Right ventricle myocardium inferior (tissue), 1 donor: ENCODE measurements around the gene HMBS. TPM values are rescaled to one million over a fixed set of nuclear protein-coding genes. Genes with fewer than 3 reads are reported as not detected.

Experiments
- ATAC-seq: fragments of 200-7000 bp; cut with Tn5 transposase; one replicate; pipeline ENCODE4 v1.9.1; 2020; ENCODE audit warnings: mild to moderate bottlenecking, moderate library complexity
- DNase-seq: peaks from one replicate; pipeline ENCODE4 v3.0.0; 2021; ENCODE audit errors: missing footprints
- intact Hi-C: fragments of 100-400 bp; cut with DNase I; formaldehyde crosslinking; loops from one replicate; pipeline ENCODE4 v1.11.0; 2022
- total RNA-seq: library from RNA; stranded (reverse); fragmentation: NEBNext Ultra II Directional; extraction: Animal tissue kit (Norgen Biotek cat#: 25700); gene quantifications from one replicate; pipeline ENCODE4 v1.2.1, GENCODE V29; 2021
- donor health status: DM: no; HTN: yes; CAD: no; lungs with severe emphysema.

HMBS gene
- total RNA-seq, 1 donor from 2014 or later: 22.8 TPM

GRCh38 chr11:119062779-119063178 is 21.9 kb upstream of the HMBS start:
- DNase-seq (no peak), ATAC-seq (no peak)
- intact Hi-C loops: no loop called here

- intact Hi-C loops: no loop called here
- ATAC-seq (no peak), DNase-seq (no peak)
Observed at GRCh38 chr11:119065369-119065768, 19.3 kb upstream of the HMBS start.

DNA sequence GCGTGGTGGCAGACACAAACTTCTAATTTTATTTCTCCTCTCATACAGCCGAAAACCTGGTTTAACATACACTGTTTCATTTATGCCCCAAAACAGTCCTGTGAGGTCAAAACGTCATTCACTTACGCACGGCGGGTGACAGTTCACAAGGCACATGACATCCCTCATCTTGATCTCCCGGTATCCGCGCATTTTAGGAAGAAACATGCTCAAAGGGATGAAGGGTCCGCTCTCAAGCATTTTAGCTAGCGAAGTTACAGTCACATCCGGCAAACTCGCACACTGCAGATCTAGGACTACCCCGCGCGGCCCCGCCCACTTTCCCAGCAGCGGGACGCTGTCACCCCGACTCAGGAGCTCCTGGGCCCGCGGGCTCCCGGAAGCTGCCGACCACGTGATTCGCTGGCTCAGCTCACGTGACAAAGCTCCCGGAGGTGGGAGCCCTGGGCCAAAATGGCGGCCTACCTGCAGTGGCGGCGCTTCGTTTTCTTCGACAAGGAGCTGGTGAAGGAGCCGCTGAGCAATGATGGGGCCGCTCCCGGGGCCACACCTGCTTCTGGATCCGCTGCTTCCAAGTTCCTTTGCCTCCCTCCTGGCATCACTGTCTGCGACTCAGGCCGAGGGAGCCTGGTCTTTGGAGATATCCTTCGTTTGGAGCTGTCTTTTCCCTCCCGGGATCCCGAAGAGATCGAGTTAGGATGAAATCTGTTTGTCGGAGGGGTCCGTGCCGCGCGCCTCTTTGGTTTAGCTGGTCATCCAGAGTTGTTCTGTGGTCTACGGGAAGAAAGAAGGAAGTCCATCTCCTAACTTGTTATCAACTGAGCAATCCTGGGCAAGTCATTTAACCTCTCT is 17.1 kb upstream of the HMBS start, which contains the start of gene VPS11:
Gene VPS11, plus strand, starts transcription at position 448 of the 852 bp plus-strand sequence. Its CDS starts 6 bp downstream, at position 454.
- DNase-seq: peak; percentile 99
- intact Hi-C loops: loop anchor here (2.0 kb wide), 1 partner anchor 17 kb away; the partner anchor contains the start of gene HMBS
- peak; percentile 99 for ATAC-seq

- intact Hi-C loops: no loop called here
- ATAC-seq: no peak
- DNase-seq: no peak
Observed at GRCh38 chr11:119077839-119078238, 6.8 kb upstream of the HMBS start.

DNA sequence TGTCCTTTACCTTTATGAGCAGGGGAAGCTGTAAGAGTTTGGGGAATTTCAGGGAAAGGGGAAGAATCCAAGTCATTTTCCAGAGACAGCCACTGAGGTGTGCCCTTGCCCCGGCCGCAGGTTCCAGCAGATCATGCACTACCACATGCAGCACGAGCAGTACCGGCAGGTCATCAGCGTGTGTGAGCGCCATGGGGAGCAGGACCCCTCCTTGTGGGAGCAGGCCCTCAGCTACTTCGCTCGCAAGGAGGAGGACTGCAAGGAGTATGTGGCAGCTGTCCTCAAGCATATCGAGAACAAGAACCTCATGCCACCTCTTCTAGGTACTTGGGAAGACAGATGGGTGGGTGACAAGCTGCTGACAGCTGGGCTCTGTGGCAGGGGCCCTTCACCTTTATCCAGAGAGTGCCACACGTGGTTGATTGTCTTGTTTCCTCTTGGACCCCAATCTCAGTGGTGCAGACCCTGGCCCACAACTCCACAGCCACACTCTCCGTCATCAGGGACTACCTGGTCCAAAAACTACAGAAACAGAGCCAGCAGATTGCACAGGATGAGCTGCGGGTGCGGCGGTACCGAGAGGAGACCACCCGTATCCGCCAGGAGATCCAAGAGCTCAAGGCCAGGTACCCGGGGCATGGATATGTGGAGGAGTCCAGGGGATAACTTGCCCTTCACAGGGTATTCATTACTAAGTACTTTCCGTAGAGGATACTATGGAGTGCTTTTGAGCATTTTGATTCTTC is 5.8 kb upstream of the HMBS start:
- no peak for DNase-seq
- ATAC-seq: no peak
- intact Hi-C loops: no loop called here

DNA sequence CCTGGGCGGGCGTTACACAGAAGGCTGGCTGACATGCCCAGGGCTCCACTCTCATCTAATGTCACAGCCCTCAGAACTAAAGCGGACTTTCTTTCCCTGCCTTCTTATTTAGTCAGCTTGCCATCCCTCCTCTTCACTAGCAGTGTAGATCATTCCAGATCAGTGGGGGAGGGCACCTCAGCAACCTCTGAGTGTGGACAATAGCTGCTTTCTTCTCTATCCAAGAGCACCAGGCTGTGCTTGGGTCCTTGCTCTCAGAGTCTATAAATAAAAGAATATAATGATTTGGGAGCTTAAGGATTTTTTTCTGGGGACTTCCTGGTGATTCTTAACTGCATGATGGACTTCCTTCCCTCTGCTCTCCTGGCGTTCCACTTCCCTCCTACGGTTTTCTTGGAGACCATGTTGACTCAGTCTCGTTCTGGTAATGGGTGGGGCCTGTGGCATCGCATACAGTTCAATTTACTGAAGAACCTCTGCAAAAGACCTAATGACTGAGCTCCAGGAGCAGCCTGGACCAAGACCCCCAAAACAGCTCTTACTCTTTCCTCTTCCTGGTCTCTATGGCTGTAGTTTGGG is 2.9 kb upstream of the HMBS start:
- intact Hi-C loops: no loop called here
- ATAC-seq (no peak), DNase-seq (no peak)

DNA sequence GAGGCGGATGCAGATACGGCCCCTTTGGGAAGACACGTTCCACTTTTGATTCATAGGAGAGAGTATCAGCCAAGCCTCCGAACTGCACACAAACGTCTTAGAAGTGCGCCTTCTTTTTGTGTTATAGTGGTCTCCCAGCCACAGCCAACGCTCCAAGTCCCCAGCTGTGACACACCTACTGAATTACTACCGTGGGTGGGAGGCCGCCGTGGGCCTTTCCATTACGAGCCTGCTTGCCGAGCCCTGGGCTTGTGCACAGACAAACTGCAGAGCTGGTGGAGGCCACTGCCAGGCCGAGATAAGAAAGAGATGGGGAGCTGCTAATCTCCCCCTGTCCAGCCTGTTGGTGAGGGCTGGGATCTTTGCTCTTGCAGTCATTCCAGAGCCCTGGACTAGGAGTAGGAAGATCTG is 761 bp downstream of the HMBS start:
- DNase-seq (peak; percentile 66), ATAC-seq (peak; percentile 2)
- intact Hi-C loops: loop anchor here (2.0 kb wide), 1 partner anchor 19 kb away; the partner anchor contains the start of gene VPS11

- intact Hi-C loops: no loop called here
- ATAC-seq (no peak), DNase-seq (no peak)
Observed at GRCh38 chr11:119087123-119087522, 2.4 kb downstream of the HMBS start.

DNA sequence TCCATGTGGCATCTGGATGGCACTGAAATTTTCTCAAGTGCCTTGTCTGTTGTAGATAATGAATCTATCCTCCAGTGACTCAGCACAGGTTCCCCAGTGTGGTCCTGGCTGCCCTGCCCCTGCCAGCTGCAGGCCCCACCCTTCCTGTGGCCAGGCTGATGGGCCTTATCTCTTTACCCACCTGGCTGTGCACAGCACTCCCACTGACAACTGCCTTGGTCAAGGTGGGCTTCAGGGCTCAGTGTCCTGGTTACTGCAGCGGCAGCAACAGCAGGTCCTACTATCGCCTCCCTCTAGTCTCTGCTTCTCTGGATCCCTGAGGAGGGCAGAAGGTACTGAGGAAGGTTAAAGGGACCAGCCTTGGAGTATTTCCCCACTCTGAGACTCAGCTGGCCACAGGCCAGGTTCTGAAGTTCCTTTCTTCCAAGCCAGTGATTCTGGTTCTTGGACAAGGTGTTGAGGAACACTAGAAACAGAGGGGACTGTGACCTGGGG is 3.1 kb downstream of the HMBS start:
- DNase-seq: no peak
- intact Hi-C loops: no loop called here
- ATAC-seq: no peak

- ATAC-seq (no peak), DNase-seq (no peak)
- intact Hi-C loops: no loop called here
Observed at GRCh38 chr11:119088406-119088805, 3.7 kb downstream of the HMBS start.

DNA sequence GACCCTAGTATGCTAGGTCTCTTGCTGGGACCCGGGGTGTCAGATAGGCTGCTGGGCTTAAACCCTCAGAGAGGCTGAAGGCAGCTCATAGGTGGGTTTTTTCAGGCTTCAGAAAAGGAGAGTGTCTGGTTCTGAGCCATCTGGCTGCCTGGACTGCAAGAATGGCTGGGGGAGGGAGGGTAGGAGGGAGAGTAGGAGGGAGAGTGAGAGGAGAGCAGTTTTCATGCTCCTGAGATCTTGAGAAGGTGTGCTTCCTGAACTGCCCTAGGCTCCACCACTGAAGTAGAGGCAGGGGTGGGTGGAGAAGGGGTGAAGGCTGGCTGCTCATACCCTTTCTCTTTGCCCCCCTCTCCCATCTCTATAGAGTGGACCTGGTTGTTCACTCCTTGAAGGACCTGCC is 4.6 kb downstream of the HMBS start:
- DNase-seq (no peak), ATAC-seq (no peak)
- intact Hi-C loops: no loop called here

GRCh38 chr11:119091178-119091577 is 6.5 kb downstream of the HMBS start:
- intact Hi-C loops: no loop called here
- DNase-seq (no peak), ATAC-seq (no peak)

- DNase-seq: no peak
- no peak for ATAC-seq
- intact Hi-C loops: no loop called here
Observed at GRCh38 chr11:119091966-119092879, 7.5 kb downstream of the HMBS start.

DNA sequence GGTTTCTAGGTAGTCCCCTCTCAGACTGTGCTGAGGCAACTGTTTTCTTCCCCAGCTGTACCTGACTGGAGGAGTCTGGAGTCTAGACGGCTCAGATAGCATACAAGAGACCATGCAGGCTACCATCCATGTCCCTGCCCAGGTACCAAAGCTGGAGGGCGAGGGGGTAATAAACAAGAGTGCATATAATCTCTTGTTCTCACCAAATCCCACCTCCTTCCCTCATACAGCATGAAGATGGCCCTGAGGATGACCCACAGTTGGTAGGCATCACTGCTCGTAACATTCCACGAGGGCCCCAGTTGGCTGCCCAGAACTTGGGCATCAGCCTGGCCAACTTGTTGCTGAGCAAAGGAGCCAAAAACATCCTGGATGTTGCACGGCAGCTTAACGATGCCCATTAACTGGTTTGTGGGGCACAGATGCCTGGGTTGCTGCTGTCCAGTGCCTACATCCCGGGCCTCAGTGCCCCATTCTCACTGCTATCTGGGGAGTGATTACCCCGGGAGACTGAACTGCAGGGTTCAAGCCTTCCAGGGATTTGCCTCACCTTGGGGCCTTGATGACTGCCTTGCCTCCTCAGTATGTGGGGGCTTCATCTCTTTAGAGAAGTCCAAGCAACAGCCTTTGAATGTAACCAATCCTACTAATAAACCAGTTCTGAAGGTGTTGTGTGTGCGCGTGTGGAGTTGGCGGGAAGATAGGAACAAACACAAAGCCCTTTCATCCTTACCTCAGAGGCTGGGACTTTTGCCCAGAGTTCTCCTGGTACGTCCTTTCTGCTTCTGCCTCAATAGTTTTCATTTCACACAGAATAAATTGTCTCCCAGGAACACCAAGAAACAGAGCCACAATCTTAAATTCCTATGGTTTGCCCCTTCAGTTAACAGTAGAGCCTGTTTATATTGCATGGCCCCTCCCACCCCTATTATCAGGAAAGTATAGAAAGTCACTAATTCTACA is 8.5 kb downstream of the HMBS start:
- intact Hi-C loops: no loop called here
- DNase-seq (no peak), ATAC-seq (no peak)

DNA sequence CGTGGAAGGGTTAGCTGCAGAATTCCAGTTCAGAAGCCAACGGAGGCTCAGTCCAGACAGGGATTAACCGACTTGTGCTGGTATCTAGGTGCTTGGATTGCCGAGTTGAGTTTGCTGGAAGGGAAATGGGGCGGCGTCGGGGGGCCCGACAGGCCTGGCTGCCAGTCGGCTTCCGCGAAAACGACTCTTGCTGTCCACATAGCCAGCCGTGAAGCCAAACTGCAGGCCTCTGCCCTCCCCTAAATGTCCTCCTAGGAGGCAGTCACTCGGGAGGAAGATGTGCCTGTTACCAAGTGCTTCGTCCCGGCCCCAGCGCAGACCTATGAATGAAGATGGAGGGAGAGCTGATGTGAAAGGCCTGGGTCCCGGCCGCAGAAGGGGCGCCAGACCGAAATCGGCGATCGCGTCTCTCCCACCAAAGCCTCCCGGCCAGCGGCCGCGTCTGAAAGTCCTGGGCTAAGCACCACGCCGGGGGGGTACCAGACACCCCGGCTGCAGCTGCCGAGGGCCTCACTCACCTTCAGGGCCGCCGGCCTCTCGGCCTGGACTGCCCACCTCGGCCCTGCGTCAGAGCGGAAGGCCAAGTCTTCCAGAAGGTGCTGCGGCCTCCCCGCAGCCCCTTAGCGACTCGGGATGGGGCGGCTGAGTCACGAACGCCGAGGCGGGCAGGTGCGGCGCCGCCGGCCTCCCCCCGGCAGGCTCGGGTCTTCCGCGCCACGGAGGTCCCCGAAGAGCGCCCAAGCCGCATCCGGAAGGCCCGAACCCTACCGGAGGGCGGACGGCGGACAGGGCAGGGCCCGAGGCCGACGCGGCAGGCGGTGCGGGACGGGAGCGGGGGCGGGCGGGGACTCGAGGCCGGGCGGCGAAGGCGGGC is 9.5 kb downstream of the HMBS start:
- DNase-seq: peak; percentile 73
- intact Hi-C loops: no loop called here

DNA sequence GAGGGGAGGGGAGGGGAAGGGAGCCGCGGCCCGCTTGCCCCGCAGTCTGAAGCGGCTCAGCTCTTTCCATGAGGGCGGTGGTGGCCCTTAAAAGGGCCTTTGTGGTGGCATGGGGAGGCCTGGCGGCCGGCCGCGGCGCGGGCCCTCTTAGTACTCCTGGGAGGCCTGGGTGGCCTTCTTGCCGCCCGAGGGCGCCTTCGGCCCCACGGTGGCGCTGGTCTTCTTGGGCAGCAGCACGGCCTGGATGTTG is 10.1 kb downstream of the HMBS start:
- ATAC-seq (peak; percentile 85), DNase-seq (peak; percentile 93)
- intact Hi-C loops: no loop called here

More for the DNA sequence above, 9.5 kb downstream of the HMBS start:
- peak; percentile 17 for ATAC-seq
